Muscle of back (tissue), 11 donors: ENCODE measurements around the gene COL21A1. TPM values are rescaled to one million over a fixed set of nuclear protein-coding genes. Genes with fewer than 3 reads are reported as not detected.
"Not testable (repeated sequence)": the region's sequence is repeated elsewhere in the genome, so short reads cannot be mapped to it uniquely, and the experiment has no call there.

ENCODE experiments used
- DNase-seq, 3 donors: peaks; one replicate each; pipeline versions ENCODE4 v3.0.0 to v3.0.0-alpha.2; 2013
- polyA plus RNA-seq, 10 donors: library from polyadenylated mRNA; unstranded; fragments of 120-200 nt; gene quantifications; one replicate each; pipeline ENCODE4 v1.2.1, GENCODE V29; 2013; ENCODE audit not compliant: insufficient read length in 10 of 10

Gene COL21A1
- polyA plus RNA-seq, 10 donors, result 65.2 to 217 (median 102) TPM

- no peak for DNase-seq
Observed at GRCh38 chr6:56019973-56020372, 227.4 kb downstream of the COL21A1 start.

DNA sequence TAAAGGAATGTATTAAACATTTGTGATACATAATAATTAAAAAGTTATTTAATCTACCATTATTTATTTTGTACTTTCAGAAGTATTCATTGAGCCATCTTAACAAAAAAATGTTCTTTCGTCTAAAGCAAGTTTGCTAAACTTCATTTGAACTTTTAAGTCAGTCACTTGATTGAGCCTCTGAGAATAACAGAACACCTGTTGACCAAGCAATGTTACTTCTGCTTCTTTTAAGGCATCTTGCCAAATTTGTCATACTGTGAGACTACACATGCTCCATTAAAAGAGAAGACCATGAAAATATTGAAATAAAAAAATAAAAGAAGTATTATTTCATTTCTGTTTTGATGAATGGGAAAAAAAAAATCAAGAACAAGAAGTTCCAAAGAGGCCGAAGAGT, 230.2 kb downstream of the COL21A1 start:
- no peak for DNase-seq

GRCh38 chr6:56014039-56014438, 233.3 kb downstream of the COL21A1 start:
- not testable (repeated sequence) for DNase-seq

- no peak for DNase-seq
Observed at GRCh38 chr6:56009636-56010035, 237.7 kb downstream of the COL21A1 start.
